MM.1S (cell line): Measurements from ENCODE around the gene MAST3.

Experiments
- DNase-seq: peaks from one replicate; pipeline ENCODE4 v3.0.0-alpha.2; 2015
- H2AFZ ChIP-seq: fragments of 300-600 bp; sonication (generic); 2 replicates; pipeline ENCODE4 v1.6.0; 2016; ENCODE audit warnings: antibody characterized with exemption, low read length
- H3F3A ChIP-seq: fragments of 300-600 bp; sonication (generic); 2 replicates; pipeline ENCODE4 v1.6.1; 2016; ENCODE audit warnings: mild to moderate bottlenecking, antibody characterized with exemption, low read length, moderate library complexity, mixed read lengths; ENCODE audit not compliant: insufficient read depth
- H3K27ac ChIP-seq: fragments of 300-600 bp; sonication (generic); 2 replicates; pipeline ENCODE4 v1.5.1; 2016; ENCODE audit warnings: mild to moderate bottlenecking, low read length
- H3K27me3 ChIP-seq: fragments of 300-600 bp; sonication (generic); replicated peaks from 2 replicates; pipeline ENCODE4 v1.6.0; 2016; ENCODE audit warnings: low read length; ENCODE audit not compliant: insufficient read depth
- H3K36me3 ChIP-seq: fragments of 300-600 bp; sonication (generic); replicated peaks from 2 replicates; pipeline ENCODE4 v1.6.1; 2016; ENCODE audit warnings: mild to moderate bottlenecking, low read length, mixed read lengths; ENCODE audit not compliant: insufficient read depth
- H3K4me1 ChIP-seq: fragments of 300-600 bp; sonication (generic); 2 replicates; pipeline ENCODE4 v1.6.1; 2016; ENCODE audit warnings: low read length, mixed read lengths
- H3K4me2 ChIP-seq: fragments of 300-600 bp; sonication (generic); 2 replicates; pipeline ENCODE4 v1.6.0; 2016; ENCODE audit warnings: low read depth, low read length
- H3K4me3 ChIP-seq: fragments of 300-600 bp; sonication (generic); 2 replicates; pipeline ENCODE4 v1.5.1; 2016; ENCODE audit warnings: low read length, mixed read lengths
- H3K79me2 ChIP-seq: fragments of 300-600 bp; sonication (generic); 2 replicates; pipeline ENCODE4 v1.6.1; 2016; ENCODE audit warnings: mixed run types, low read length, mixed read lengths
- H3K9ac ChIP-seq: fragments of 300-600 bp; sonication (generic); 2 replicates; pipeline ENCODE4 v1.6.1; 2016; ENCODE audit warnings: low read length, mixed read lengths
- H3K9me2 ChIP-seq: fragments of 300-600 bp; sonication (generic); replicated peaks from 2 replicates; pipeline ENCODE4 v1.6.1; 2016; ENCODE audit warnings: mild to moderate bottlenecking, low read length, mixed read lengths; ENCODE audit not compliant: insufficient read depth
- H3K9me3 ChIP-seq: fragments of 300-600 bp; sonication (generic); replicated peaks from 2 replicates; pipeline ENCODE4 v1.6.1; 2016; ENCODE audit warnings: mild to moderate bottlenecking, low read length, mixed read lengths; ENCODE audit not compliant: insufficient read depth
- H4K20me1 ChIP-seq: fragments of 300-600 bp; sonication (generic); 2 replicates; pipeline ENCODE4 v1.6.1; 2016; ENCODE audit warnings: mild to moderate bottlenecking, low read length, moderate library complexity, mixed read lengths; ENCODE audit not compliant: insufficient read depth
- EZH2 ChIP-seq: fragments of 300-600 bp; sonication (generic); optimal IDR thresholded peaks from 2 replicates; pipeline ENCODE3; 2017; ENCODE audit warnings: low read depth, mild to moderate bottlenecking, antibody characterized with exemption, low read length, mixed read lengths
- EZH2phosphoT487 ChIP-seq: fragments of 300-600 bp; sonication (generic); IDR thresholded peaks from 2 replicates; pipeline ENCODE4 v1.6.1; 2018; ENCODE audit warnings: antibody characterized with exemption, low read length
- TF ChIP-seq, protein P1 (sequence below): fragments of 300-600 bp; sonication (generic); IDR thresholded peaks from 2 replicates; pipeline ENCODE4 v1.5.1; 2016; ENCODE audit warnings: antibody characterized with exemption, low read length, mixed read lengths

Gene MAST3

DNA sequence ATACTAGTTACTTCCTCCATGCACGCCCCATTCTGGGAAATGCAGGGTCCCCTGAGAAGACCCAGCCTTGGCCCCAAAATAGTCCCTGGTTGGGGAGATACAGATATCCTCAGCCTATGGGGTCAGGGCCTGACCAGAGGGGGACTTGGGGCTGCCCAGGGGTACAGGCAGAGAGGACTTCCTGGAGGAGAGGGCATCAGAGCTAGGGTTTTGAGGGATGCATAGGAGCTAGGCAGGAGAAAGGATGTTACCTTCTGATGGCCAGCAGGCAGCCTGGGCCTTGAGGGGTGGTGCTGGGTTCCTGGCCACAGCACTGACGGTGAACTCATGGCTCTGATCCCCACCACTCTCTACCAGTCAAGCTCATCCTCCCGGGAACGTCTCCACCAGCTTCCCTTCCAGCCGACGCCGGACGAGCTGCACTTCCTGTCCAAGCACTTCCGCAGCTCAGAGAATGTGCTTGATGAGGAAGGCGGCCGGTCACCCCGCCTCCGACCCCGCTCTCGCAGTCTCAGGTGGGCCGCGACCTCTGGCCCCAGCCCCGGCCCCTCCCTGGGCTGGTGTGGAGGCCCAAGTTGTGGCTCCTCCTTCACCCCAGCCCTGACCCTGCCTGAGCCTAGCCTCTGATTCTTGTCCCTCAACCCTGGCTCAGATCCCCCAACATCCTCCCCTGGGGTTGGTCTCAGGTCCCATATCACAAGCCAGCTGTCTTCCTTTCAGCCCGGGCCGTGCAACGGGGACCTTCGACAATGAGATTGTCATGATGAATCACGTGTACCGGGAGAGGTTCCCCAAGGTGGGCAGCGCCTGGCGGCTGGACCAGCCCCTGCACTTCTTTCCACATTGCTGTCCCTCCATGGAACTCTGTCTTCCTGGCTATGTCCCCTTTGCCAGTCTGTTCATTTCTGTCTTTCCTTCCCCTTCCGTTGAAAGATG, 25.6 kb downstream of the MAST3 start:
- peaks cover 18% of the 10 kb centered on the region for H3K4me1 ChIP-seq
- H3K79me2 ChIP-seq = peaks cover 30% of the 10 kb centered on the region
- H3K4me2 ChIP-seq = no peak overlapping the region
- TF ChIP-seq EZH2 (no peak), EZH2phosphoT487 (no peak)
- TF ChIP-seq, protein P1, sequence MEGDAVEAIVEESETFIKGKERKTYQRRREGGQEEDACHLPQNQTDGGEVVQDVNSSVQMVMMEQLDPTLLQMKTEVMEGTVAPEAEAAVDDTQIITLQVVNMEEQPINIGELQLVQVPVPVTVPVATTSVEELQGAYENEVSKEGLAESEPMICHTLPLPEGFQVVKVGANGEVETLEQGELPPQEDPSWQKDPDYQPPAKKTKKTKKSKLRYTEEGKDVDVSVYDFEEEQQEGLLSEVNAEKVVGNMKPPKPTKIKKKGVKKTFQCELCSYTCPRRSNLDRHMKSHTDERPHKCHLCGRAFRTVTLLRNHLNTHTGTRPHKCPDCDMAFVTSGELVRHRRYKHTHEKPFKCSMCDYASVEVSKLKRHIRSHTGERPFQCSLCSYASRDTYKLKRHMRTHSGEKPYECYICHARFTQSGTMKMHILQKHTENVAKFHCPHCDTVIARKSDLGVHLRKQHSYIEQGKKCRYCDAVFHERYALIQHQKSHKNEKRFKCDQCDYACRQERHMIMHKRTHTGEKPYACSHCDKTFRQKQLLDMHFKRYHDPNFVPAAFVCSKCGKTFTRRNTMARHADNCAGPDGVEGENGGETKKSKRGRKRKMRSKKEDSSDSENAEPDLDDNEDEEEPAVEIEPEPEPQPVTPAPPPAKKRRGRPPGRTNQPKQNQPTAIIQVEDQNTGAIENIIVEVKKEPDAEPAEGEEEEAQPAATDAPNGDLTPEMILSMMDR = no peak
- no peak overlapping the region for H3K4me3 ChIP-seq
- H3K27ac ChIP-seq = no peak overlapping the region
- H3K36me3 ChIP-seq = no peaks in the 10 kb centered on the region
- peaks cover 17% of the 10 kb centered on the region for H3F3A ChIP-seq
- H4K20me1 ChIP-seq = no peaks in the 10 kb centered on the region
- DNase-seq = no peak
- no peak overlapping the region for H2AFZ ChIP-seq
- H3K9me2 ChIP-seq = no peaks in the 10 kb centered on the region
- H3K9ac ChIP-seq = no peak overlapping the region
- no peaks in the 10 kb centered on the region for H3K9me3 ChIP-seq
- H3K27me3 ChIP-seq = no peaks in the 10 kb centered on the region

DNA sequence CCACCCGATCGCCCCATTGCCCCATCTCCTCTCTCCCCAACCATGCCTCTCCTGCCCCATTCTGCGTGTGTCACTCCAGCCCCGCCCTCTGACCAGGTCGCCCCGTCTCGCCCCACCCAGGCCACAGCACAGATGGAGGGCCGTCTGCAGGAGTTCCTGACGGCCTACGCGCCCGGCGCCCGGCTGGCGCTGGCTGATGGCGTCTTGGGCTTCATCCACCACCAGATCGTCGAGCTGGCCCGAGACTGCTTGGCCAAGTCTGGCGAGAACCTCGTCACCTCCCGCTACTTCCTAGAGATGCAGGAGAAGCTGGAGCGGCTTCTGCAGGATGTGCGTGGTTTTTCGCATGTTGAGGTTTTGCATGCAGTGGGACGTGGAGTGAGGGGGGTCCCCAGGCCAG, 26.2 kb downstream of the MAST3 start:
- Histone ChIP-seq H3K79me2 (peaks cover 23% of the 10 kb centered on the region), H3K4me1 (peaks cover 14% of the 10 kb centered on the region), H3K36me3 (no peaks in the 10 kb centered on the region), H3K9ac (no peak overlapping the region), H2AFZ (no peak overlapping the region), H3K9me2 (no peaks in the 10 kb centered on the region), H3F3A (peaks cover 10% of the 10 kb centered on the region), H4K20me1 (no peaks in the 10 kb centered on the region), H3K27ac (no peak overlapping the region), H3K4me3 (no peak overlapping the region), H3K4me2 (no peak overlapping the region), H3K27me3 (no peaks in the 10 kb centered on the region), H3K9me3 (no peaks in the 10 kb centered on the region)
- TF ChIP-seq EZH2 = no peak
- TF ChIP-seq EZH2phosphoT487 = no peak
- TF ChIP-seq, protein P1 = no peak
- no peak for DNase-seq

DNA sequence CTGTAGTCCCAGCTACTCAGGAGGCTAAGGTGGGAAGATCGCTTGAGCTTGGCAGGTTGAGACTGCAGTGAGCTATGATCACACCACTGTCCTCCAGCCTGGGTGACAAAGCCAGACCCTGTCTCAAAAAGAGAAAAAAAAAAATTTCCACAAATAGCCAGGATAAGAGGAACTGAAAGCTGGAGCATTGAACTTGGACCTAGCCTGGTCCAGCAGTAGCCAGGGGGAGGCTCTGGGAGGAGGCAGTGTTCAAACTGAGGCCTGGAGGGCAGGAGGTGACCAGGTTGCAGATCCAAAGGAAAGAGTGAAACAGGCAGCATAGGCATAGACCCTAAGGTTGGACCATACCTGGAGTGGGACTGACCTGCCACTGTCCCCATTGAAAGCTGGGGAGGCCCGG, 28.5 kb downstream of the MAST3 start:
- Histone ChIP-seq H2AFZ (no peak overlapping the region), H3K9me2 (no peaks in the 10 kb centered on the region), H3K27me3 (no peaks in the 10 kb centered on the region), H3K27ac (no peak overlapping the region), H3F3A (no peaks in the 10 kb centered on the region), H3K9me3 (no peaks in the 10 kb centered on the region), H3K36me3 (no peaks in the 10 kb centered on the region), H3K4me2 (no peak overlapping the region), H3K9ac (no peak overlapping the region), H3K4me3 (no peak overlapping the region), H4K20me1 (no peaks in the 10 kb centered on the region), H3K79me2 (peaks cover 8% of the 10 kb centered on the region), H3K4me1 (no peaks in the 10 kb centered on the region)
- TF ChIP-seq, protein P1 = no peak
- TF ChIP-seq EZH2phosphoT487 (no peak), EZH2 (no peak)
- no peak for DNase-seq
